SK-N-SH (cell line): ENCODE data around the gene NFKBIE.

Source experiments
- CHD2 ChIP-seq: fragments of 150-350 bp; IDR thresholded peaks from 2 replicates; pipeline ENCODE4 v1.6.1; 2018; ENCODE audit warnings: low read length; ENCODE audit not compliant: partially characterized antibody
- CTCF ChIP-seq: fragments of 200-600 bp; sonication (generic); IDR thresholded peaks from 2 replicates; pipeline ENCODE4 v1.6.1; 2017; ENCODE audit warnings: antibody characterized with exemption, mild to moderate bottlenecking, moderate library complexity
- EZH2phosphoT487 ChIP-seq: fragments of 200-600 bp; sonication (generic); IDR thresholded peaks from 2 replicates; pipeline ENCODE4 v1.6.1; 2017; ENCODE audit warnings: low read depth, mixed run types, mild to moderate bottlenecking, antibody characterized with exemption, moderate library complexity, borderline replicate concordance
- JUND ChIP-seq: IDR thresholded peaks from 2 replicates; pipeline ENCODE4 v1.4.0; 2012
- MAX ChIP-seq: IDR thresholded peaks from 2 replicates; pipeline ENCODE4 v1.4.0; 2012; ENCODE audit warnings: low read depth
- RCOR1 ChIP-seq: fragments of 150-350 bp; IDR thresholded peaks from 2 replicates; pipeline ENCODE4 v1.6.1; 2017; ENCODE audit warnings: antibody characterized with exemption, low read length

DNA sequence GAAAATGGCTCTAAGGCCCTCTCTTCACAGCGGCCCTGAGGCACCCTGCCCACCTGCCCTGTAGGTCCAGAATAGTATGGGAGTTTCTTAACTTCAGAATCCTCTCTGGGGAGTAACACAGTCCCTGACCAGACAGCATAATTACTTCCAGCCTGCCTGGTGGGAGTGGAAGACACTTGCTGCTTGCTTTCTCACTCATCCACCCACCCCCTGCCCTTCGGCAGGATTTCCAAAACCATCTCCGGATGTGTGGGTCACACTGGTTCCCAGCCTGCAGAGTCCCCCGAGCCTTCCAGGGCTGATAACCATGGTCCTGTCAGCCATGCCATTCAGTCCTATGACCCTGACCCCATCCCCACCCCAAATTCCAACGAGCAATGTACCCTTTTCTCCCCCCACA, 36.5 kb downstream of the NFKBIE start:
- TF ChIP-seq RCOR1 (no peak), EZH2phosphoT487 (no peak), MAX (no peak), JUND (no peak), CHD2 (no peak), CTCF (no peak)
